Mesenteric fat pad (tissue), 1 donor: ENCODE data around the gene DHTKD1. TPM values are rescaled to one million over a fixed set of nuclear protein-coding genes. Genes with fewer than 3 reads are reported as not detected.
"Not testable (repeated sequence)": the region's sequence is repeated elsewhere in the genome, so short reads cannot be mapped to it uniquely, and the experiment has no call there.

ENCODE experiments used
- DNase-seq: peaks from one replicate; pipeline ENCODE4 v3.0.0-alpha.2; 2020; ENCODE audit warnings: low spot score
- total RNA-seq: library from RNA; stranded (reverse); fragmentation: NEBNext Ultra II Directional; extraction: Animal tissue kit (Norgen Biotek cat#: 25700); gene quantifications from one replicate; pipeline ENCODE4 v1.2.1, GENCODE V29; 2021
- donor health status: DM: yes; HTN: yes; CAD: no.

Gene DHTKD1
- total RNA-seq, 1 donor from 2014 or later, result 21.5 TPM

DNA sequence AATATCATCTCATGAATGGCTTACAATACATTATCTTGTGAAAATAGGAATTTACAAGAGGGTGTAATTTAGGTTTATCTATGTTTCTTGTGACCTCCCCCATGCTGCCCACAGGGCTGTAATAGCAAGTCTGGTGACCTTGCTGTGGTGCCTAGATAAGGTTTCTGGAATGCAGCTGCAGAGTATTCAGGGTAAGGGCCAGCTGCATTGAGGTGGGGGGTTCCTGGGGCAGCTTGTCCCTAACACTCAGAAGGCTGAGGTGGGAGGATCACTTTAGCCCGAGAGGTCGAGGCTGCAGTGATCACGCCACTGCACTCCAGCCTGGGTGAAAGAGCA lies 5.3 kb upstream of the DHTKD1 start:
- peak; percentile 45 for DNase-seq

GRCh38 chr10:12067336-12067735 lies 1.4 kb upstream of the DHTKD1 start:
- DNase-seq, result no peak

GRCh38 chr10:12071441-12071840 lies 2.7 kb downstream of the DHTKD1 start:
- DNase-seq, result not testable (repeated sequence)

DNA sequence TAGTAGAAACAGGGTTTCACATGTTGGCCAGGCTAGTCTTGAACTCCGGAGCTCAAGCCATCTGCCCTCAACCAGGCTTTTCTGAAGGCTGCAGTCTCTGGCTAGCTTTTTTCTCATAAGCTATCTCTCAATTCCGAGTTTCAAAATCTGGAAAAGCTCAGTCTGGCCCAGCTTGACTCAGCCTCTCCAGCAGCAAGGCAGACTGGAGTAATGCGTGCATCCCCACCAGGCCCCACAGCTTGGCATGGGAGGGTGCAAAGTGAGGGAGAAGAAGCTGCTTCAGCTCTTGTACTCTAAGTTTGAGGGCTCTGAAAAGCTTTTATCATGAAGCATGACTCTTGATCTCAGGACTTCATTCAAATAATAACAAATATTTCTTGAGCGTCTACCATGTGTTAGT lies 4.8 kb downstream of the DHTKD1 start:
- DNase-seq, result no peak

DNA sequence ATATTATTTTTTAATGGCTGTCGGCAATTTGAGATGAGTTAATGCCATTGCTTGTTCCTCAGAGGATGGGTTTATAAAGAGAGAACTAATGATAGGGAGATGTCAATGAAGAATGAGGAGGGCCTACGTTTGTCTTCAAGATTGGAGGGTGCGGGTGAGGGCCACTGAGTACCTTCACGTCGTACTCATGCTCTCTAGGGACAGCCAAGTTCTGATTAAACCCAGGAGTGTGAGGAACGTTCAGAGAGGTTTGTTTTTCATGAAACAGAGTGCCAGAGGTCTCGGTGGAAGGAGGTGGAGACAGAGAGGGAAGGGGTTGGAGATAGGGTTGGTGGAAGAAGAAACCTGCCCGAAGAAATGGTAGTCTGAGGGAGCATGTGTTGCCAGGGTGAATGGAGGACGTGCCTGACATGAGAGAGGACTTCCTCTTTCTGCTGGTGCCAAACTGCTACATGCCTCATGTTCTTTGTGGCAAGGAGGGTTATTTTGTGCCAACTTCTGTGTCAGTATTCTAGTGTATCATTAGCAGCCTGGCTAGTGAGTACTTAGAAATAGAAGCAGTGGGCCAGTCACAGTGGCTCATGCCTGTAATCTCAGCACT lies 8.9 kb downstream of the DHTKD1 start:
- no peak for DNase-seq

GRCh38 chr10:12081470-12081869 lies 12.7 kb downstream of the DHTKD1 start:
- DNase-seq, result no peak

- DNase-seq, result no peak
These were observed 13.3 kb downstream of the DHTKD1 start for GRCh38 chr10:12081879-12082557.

- no peak for DNase-seq
These were observed 20.2 kb downstream of the DHTKD1 start for GRCh38 chr10:12088919-12089318.

DNA sequence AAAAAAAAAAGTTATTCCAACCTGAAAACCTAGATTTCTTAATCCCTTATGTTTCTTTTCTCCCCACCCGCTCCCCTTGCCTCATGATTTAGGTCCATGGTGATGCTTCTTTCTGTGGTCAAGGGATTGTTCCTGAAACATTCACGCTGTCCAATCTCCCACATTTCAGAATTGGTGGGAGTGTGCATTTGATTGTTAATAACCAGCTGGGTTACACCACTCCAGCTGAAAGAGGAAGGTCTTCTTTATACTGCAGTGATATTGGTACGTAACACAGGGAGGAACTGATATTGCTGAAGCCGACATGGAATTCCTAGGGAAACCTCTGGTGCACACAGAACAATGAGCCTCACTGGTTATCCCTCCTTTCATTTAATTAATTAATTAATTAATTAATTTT lies 22.7 kb downstream of the DHTKD1 start:
- no peak for DNase-seq

DNA sequence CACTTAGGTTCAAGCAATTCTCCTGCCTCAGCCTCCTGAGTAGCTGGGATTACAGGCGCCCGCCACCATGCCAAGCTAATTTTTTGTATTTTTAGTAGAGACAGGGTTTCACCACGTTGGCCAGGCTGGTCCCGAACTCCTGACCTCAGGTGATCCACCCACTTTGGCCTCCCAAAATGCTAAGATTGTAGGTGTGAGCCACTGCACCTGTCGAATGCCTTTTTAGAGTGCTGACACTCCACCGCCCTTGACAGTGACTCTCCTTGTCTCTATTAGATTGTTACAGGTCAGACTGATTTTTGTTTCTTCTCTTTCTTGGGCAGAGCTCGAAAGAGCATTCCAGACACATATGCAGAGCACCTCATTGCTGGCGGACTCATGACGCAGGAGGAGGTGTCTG lies 28.6 kb downstream of the DHTKD1 start:
- DNase-seq, result not testable (repeated sequence)

GRCh38 chr10:12097791-12098190 lies 29.0 kb downstream of the DHTKD1 start:
- DNase-seq, result no peak

- DNase-seq, result no peak
These were observed 30.2 kb downstream of the DHTKD1 start for GRCh38 chr10:12098966-12099365.

- no peak for DNase-seq
These were observed 35.0 kb downstream of the DHTKD1 start for GRCh38 chr10:12103802-12104201.

- no peak for DNase-seq
These were observed 39.0 kb downstream of the DHTKD1 start for GRCh38 chr10:12107781-12108180.

DNA sequence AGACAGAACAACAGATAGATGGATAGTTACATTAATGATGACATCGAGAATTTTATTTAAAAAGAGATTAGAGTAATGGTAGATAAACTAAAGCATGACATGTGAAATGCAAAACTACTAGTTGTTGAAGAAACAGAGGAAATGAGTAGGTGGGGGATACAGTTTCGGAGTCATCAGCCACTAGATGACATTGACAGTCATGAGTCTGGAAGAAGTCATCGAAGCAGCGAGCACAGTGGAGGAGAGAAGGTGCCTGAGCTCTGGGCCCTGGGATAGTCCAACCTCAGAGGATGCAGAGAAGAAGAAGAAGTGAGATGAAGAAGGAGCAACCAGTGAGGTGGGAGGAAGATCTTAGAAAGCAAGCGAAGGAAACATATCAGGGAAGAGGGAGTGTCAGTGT lies 40.5 kb downstream of the DHTKD1 start:
- peak; percentile 49 for DNase-seq

- DNase-seq, result no peak
These were observed 42.8 kb downstream of the DHTKD1 start for GRCh38 chr10:12111528-12111927.

DNA sequence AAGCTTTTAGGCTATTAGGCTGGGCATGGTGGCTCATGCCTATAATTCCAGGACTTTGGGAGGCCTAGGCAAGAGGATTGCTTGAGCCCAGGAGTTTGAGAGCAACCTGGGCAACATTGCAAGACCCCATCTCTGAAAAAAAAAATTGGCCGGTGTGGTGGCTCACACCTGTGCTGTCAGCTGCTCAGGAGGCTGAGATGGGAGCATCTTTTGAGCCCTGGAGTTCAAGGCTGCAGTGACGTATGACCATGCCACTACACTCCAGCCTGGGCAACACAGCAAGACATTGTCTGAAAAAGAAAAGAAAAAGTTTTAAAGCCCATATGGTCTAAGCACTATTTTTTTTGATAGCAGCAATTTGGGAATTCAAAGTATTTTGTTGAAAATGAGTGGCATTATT lies 44.9 kb downstream of the DHTKD1 start:
- DNase-seq, result no peak

- no peak for DNase-seq
These were observed 52.9 kb downstream of the DHTKD1 start for GRCh38 chr10:12121673-12122072.

- peak; percentile 100 for DNase-seq
These were observed 60.7 kb downstream of the DHTKD1 start, which contains the start of gene SEC61A2 for GRCh38 chr10:12129222-12130111. Gene SEC61A2, plus strand, starts transcription at chr10:12129677. Its CDS starts 111 bp downstream, at chr10:12129788.

- no peak for DNase-seq
These were observed 61.6 kb downstream of the DHTKD1 start for GRCh38 chr10:12130237-12130872.

- DNase-seq, result no peak
These were observed 66.9 kb downstream of the DHTKD1 start for GRCh38 chr10:12135631-12136030.

- DNase-seq, result no peak
These were observed 71.3 kb downstream of the DHTKD1 start for GRCh38 chr10:12140038-12140437.
